Neural progenitor cell (in vitro differentiated cells): ENCODE measurements around the gene KAT14. TPM values are rescaled to one million over a fixed set of nuclear protein-coding genes. Genes with fewer than 3 reads are reported as not detected.
"Not testable (repeated sequence)": the region's sequence is repeated elsewhere in the genome, so short reads cannot be mapped to it uniquely, and the experiment has no call there.

ENCODE experiments used
- DNase-seq: peaks from one replicate; pipeline ENCODE4 v3.0.0-alpha.2; 2016; ENCODE audit warnings: low spot score
- H2AFZ ChIP-seq: fragments of 200-600 bp; sonication (generic); replicated peaks from 2 replicates; pipeline ENCODE4 v1.6.1; 2016; ENCODE audit warnings: antibody characterized with exemption
- H3F3A ChIP-seq: fragments of 200-600 bp; sonication (generic); 2 replicates; pipeline ENCODE4 v1.6.1; 2016; ENCODE audit warnings: antibody characterized with exemption, low read depth
- H3K27ac ChIP-seq: fragments of 200-600 bp; sonication (generic); 2 replicates; pipeline ENCODE4 v1.5.1; 2016; ENCODE audit warnings: mild to moderate bottlenecking
- H3K27me3 ChIP-seq: fragments of 200-600 bp; sonication (generic); 2 replicates; pipeline ENCODE4 v1.6.1; 2016; ENCODE audit warnings: mild to moderate bottlenecking, moderate library complexity
- H3K36me3 ChIP-seq: fragments of 200-600 bp; sonication (generic); 2 replicates; pipeline ENCODE4 v1.5.1; 2016
- H3K4me1 ChIP-seq: fragments of 200-600 bp; sonication (generic); 2 replicates; pipeline ENCODE4 v1.6.1; 2016; ENCODE audit warnings: mixed run types
- H3K4me2 ChIP-seq: fragments of 200-600 bp; sonication (generic); 2 replicates; pipeline ENCODE4 v1.6.1; 2016
- H3K4me3 ChIP-seq: fragments of 200-600 bp; sonication (generic); 2 replicates; pipeline ENCODE4 v1.5.1; 2016
- H3K79me2 ChIP-seq: fragments of 200-600 bp; sonication (generic); 2 replicates; pipeline ENCODE4 v1.6.1; 2016; ENCODE audit warnings: low read depth
- H3K9ac ChIP-seq: fragments of 200-600 bp; sonication (generic); 2 replicates; pipeline ENCODE4 v1.6.1; 2016
- H3K9me3 ChIP-seq: fragments of 200-600 bp; sonication (generic); 2 replicates; pipeline ENCODE4 v1.5.1; 2016; ENCODE audit warnings: low read depth
- H4K20me1 ChIP-seq: fragments of 200-600 bp; sonication (generic); 2 replicates; pipeline ENCODE4 v1.6.1; 2016; ENCODE audit warnings: low read depth
- H3K27ac Mint-ChIP-seq: 3 replicates; pipeline ENCODE4 v1.8.0; 2021; ENCODE audit warnings: mixed read lengths
- H3K27me3 Mint-ChIP-seq: 2 replicates; pipeline ENCODE4 v1.8.0; 2022; ENCODE audit warnings: low read depth, mild to moderate bottlenecking, inconsistent platforms, moderate library complexity, mixed read lengths; ENCODE audit not compliant: insufficient read depth
- H3K36me3 Mint-ChIP-seq: 3 replicates; pipeline ENCODE4 v1.8.0; 2021; ENCODE audit warnings: mixed read lengths
- H3K4me1 Mint-ChIP-seq: 3 replicates; pipeline ENCODE4 v1.8.0; 2021; ENCODE audit warnings: mixed read lengths
- H3K4me3 Mint-ChIP-seq: 3 replicates; pipeline ENCODE4 v1.8.0; 2021; ENCODE audit warnings: mild to moderate bottlenecking, moderate library complexity, mixed read lengths
- H3K9me3 Mint-ChIP-seq: 3 replicates; pipeline ENCODE4 v1.8.0; 2020; ENCODE audit warnings: mixed read lengths
- CTCF ChIP-seq: fragments of 200-600 bp; sonication (generic); IDR thresholded peaks from 2 replicates; pipeline ENCODE4 v1.5.1; 2017; ENCODE audit warnings: antibody characterized with exemption, mild to moderate bottlenecking
- EZH2 ChIP-seq: fragments of 200-600 bp; sonication (generic); IDR thresholded peaks from 2 replicates; pipeline ENCODE4 v1.6.1; 2017; ENCODE audit warnings: antibody characterized with exemption, mild to moderate bottlenecking, moderate library complexity
- EZH2phosphoT487 ChIP-seq: fragments of 200-600 bp; sonication (generic); IDR thresholded peaks from 2 replicates; pipeline ENCODE4 v1.6.1; 2017; ENCODE audit warnings: antibody characterized with exemption
- total RNA-seq: library from RNA; depleted of rRNA; stranded (reverse); fragments of >200 nt; gene quantifications from 2 replicates; pipeline ENCODE4 v1.2.3, GENCODE V29; 2015; ENCODE audit warnings: low replicate concordance

The KAT14 gene
- total RNA-seq, 1 donor from 2014 or later, result 28.5 TPM

DNA sequence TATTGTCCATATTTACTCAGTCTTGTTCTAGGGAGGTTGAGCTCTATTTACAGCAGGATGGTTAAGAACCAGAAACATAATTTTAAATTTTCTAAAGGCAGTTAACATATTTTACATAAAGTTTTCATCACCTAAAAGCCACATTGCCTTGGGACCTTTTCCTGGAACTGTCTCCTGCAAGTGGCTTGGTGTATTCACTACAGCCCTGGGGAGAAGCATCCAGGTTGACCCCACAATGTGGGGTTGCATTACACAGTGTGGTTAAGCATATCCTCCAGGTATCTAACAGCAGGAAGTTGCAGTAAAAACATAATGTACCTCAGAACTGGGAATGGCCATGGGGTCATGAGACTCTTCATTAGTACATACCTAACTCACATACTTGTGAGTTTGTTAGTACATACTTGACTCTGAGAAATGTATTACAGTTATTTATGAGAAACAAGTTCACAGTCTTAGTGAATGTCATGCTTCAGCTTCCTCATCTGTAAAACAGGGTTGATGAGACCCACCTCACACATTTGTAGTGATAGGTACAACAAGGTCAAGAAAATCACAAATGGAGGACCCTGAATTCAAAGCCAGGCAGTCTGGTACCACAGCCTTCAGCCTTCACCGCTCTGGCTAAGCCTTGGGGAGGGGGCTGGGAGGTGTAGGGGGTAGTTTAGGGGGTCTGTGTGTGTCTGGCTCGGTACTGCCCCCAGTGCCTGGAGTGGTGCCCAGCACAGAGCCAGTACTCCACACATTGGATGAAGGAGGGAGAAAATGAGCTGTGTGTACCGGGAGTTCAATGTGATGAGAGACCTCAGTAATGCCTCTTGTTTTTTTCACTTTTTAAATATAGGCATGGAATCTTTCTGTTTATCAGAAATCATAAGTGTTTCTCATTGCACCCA, 52.9 kb downstream of the KAT14 start:
- H3K4me3 Mint-ChIP-seq, result no peak overlapping the region
- H3K4me1 Mint-ChIP-seq, result peaks cover 4% of the 10 kb centered on the region
- H3K27me3 ChIP-seq, result no peaks in the 10 kb centered on the region
- no peaks in the 10 kb centered on the region for H4K20me1 ChIP-seq
- H3K79me2 ChIP-seq, result no peaks in the 10 kb centered on the region
- peaks cover 22% of the 10 kb centered on the region for H3K36me3 Mint-ChIP-seq
- peaks cover 3% of the 10 kb centered on the region for H3K9me3 Mint-ChIP-seq
- DNase-seq, result no peak
- no peak overlapping the region for H3K27ac Mint-ChIP-seq
- no peak overlapping the region for H3K27ac ChIP-seq
- no peaks in the 10 kb centered on the region for H3K4me1 ChIP-seq
- no peak overlapping the region for H3K9ac ChIP-seq
- no peaks in the 10 kb centered on the region for H3K9me3 ChIP-seq
- peaks cover 1% of the 10 kb centered on the region for H3K27me3 Mint-ChIP-seq
- peaks cover 1% of the 10 kb centered on the region for H3K36me3 ChIP-seq
- H3K4me3 ChIP-seq, result no peak overlapping the region
- TF ChIP-seq EZH2phosphoT487, result no peak
- peak; percentile 30 for TF ChIP-seq CTCF
- TF ChIP-seq EZH2, result no peak
- no peaks in the 10 kb centered on the region for H3F3A ChIP-seq
- H3K4me2 ChIP-seq, result no peak overlapping the region
- H2AFZ ChIP-seq, result no peak overlapping the region

GRCh38 chr20:18191306-18191705, 53.6 kb downstream of the KAT14 start:
- Histone ChIP-seq H3K36me3 (no peaks in the 10 kb centered on the region), H3K4me1 (no peaks in the 10 kb centered on the region), H3K79me2 (no peaks in the 10 kb centered on the region), H4K20me1 (no peaks in the 10 kb centered on the region), H3K9me3 (no peaks in the 10 kb centered on the region), H3K4me3 (no peak overlapping the region), H3K27ac (no peak overlapping the region), H3K9ac (no peak overlapping the region), H2AFZ (no peak overlapping the region), H3K27me3 (no peaks in the 10 kb centered on the region), H3F3A (no peaks in the 10 kb centered on the region), H3K4me2 (no peak overlapping the region)
- Mint-ChIP-seq H3K27me3 (peaks cover 2% of the 10 kb centered on the region), H3K9me3 (peaks cover 3% of the 10 kb centered on the region), H3K4me1 (peaks cover 4% of the 10 kb centered on the region), H3K27ac (no peak overlapping the region), H3K4me3 (no peak overlapping the region), H3K36me3 (peaks cover 20% of the 10 kb centered on the region)
- TF ChIP-seq CTCF (no peak), EZH2phosphoT487 (no peak), EZH2 (no peak)
- DNase-seq, result no peak

GRCh38 chr20:18194461-18194860, 56.8 kb downstream of the KAT14 start:
- H3K4me3 ChIP-seq, DNase-seq, H3K4me1 Mint-ChIP-seq, H3K9me3 ChIP-seq, H3K27ac ChIP-seq, H3K4me2 ChIP-seq, H3K27ac Mint-ChIP-seq, H3K79me2 ChIP-seq, H4K20me1 ChIP-seq, H3K4me1 ChIP-seq, H3K9ac ChIP-seq, H3F3A ChIP-seq, H3K36me3 ChIP-seq, H3K27me3 ChIP-seq, H3K9me3 Mint-ChIP-seq, H2AFZ ChIP-seq, H3K4me3 Mint-ChIP-seq, H3K27me3 Mint-ChIP-seq: not testable (repeated sequence)
- peaks cover 11% of the 10 kb centered on the region for H3K36me3 Mint-ChIP-seq

DNA sequence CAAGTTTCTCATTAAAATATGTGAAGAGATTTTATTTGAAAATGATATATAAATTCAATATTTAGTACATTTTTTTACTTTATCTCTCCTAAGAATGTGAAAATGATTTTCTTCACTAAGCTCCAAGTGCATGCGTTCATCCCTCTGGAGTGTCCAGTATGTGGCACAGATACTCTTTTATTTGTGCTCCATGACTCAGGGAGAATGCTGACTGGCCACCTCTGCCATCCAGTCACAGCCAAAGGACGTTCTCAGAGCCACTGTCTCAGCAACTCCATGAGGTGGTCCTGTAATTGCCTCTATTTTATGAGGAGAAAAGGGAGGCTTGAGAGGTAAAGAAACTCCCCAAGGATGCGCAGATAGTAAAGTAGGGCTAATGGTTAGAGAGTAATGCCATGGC, 58.3 kb downstream of the KAT14 start:
- H3K4me1 Mint-ChIP-seq, result peaks cover 4% of the 10 kb centered on the region
- Histone ChIP-seq H3K9me3 (no peaks in the 10 kb centered on the region), H3K4me1 (no peaks in the 10 kb centered on the region), H3K4me3 (no peak overlapping the region), H2AFZ (no peak overlapping the region), H3K27me3 (no peaks in the 10 kb centered on the region), H3K36me3 (no peaks in the 10 kb centered on the region), H3K79me2 (no peaks in the 10 kb centered on the region), H4K20me1 (no peaks in the 10 kb centered on the region), H3K27ac (no peak overlapping the region), H3K9ac (no peak overlapping the region), H3F3A (no peaks in the 10 kb centered on the region), H3K4me2 (no peak overlapping the region)
- peaks cover 2% of the 10 kb centered on the region for H3K27me3 Mint-ChIP-seq
- H3K27ac Mint-ChIP-seq, result no peak overlapping the region
- TF ChIP-seq CTCF (no peak), EZH2 (no peak), EZH2phosphoT487 (no peak)
- H3K9me3 Mint-ChIP-seq, result peaks cover 5% of the 10 kb centered on the region
- no peak for DNase-seq
- no peak overlapping the region for H3K4me3 Mint-ChIP-seq
- peaks cover 12% of the 10 kb centered on the region for H3K36me3 Mint-ChIP-seq
